K562 (cell line): ENCODE results near the gene CBX3. TPM values are rescaled to one million over a fixed set of nuclear protein-coding genes. Genes with fewer than 3 reads are reported as not detected.

ENCODE experiments used
- CBX5 ChIP-seq: IDR thresholded peaks from 2 replicates; pipeline ENCODE4 v1.6.1; 2014; ENCODE audit warnings: low read depth, borderline replicate concordance
- DPF2 ChIP-seq: fragments of 450-650 bp; IDR thresholded peaks from 2 replicates; pipeline ENCODE4 v1.6.1; 2016
- EGR1 ChIP-seq: fragments of 450-650 bp; conservative IDR thresholded peaks from 2 replicates; pipeline ENCODE4 v1.6.1; 2017; ENCODE audit warnings: mild to moderate bottlenecking
- FIP1L1 ChIP-seq: fragments of 200-400 bp; formaldehyde crosslinking; IDR thresholded peaks from 2 replicates; pipeline ENCODE4 v1.6.1; 2018; ENCODE audit warnings: mild to moderate bottlenecking, low read depth, low read length; ENCODE audit not compliant: poor library complexity, severe bottlenecking
- GATA2 ChIP-seq: sonication (generic); formaldehyde crosslinking; IDR thresholded peaks from 2 replicates; pipeline ENCODE4 v1.4.0; 2020; ENCODE audit warnings: mild to moderate bottlenecking, missing genetic modification reagents
- GATAD2A ChIP-seq: fragments of 450-650 bp; IDR thresholded peaks from 2 replicates; pipeline ENCODE4 v1.6.1; 2017
- HMGN3 ChIP-seq: IDR thresholded peaks from 2 replicates; pipeline ENCODE4 v1.6.1; 2011; ENCODE audit warnings: borderline replicate concordance, low read depth, mild to moderate bottlenecking, mixed read lengths, low read length; ENCODE audit not compliant: insufficient read length; ENCODE audit errors: extremely low read depth
- NKRF ChIP-seq: fragments of 450-650 bp; IDR thresholded peaks from 2 replicates; pipeline ENCODE4 v1.6.1; 2016; ENCODE audit warnings: borderline replicate concordance
- PRDM10 ChIP-seq: fragments of 450-650 bp; IDR thresholded peaks from 2 replicates; pipeline ENCODE4 v1.6.1; 2018; ENCODE audit not compliant: partially characterized antibody
- SIN3B ChIP-seq: fragments of 450-650 bp; IDR thresholded peaks from 2 replicates; pipeline ENCODE4 v1.6.1; 2017; ENCODE audit warnings: low read depth, mild to moderate bottlenecking, moderate library complexity
- SMAD2 ChIP-seq: fragments of 150-350 bp; IDR thresholded peaks from 2 replicates; pipeline ENCODE4 v1.6.1; 2014; ENCODE audit warnings: low read depth, mild to moderate bottlenecking, low read length
- SRSF9 ChIP-seq: fragments of 200-400 bp; formaldehyde crosslinking; IDR thresholded peaks from 2 replicates; pipeline ENCODE4 v1.6.1; 2017; ENCODE audit warnings: low read depth, low read length, borderline replicate concordance
- TFE3 ChIP-seq: fragments of 450-650 bp; formaldehyde crosslinking; IDR thresholded peaks from 2 replicates; pipeline ENCODE4 v1.4.0; 2020; ENCODE audit warnings: mild to moderate bottlenecking, mixed read lengths
- ZFP30 ChIP-seq: fragments of 250-450 bp; sonication (Bioruptor Pico); IDR thresholded peaks from 2 replicates; pipeline ENCODE4 v1.8.0; 2022; ENCODE audit warnings: moderate library complexity, mild to moderate bottlenecking, inconsistent platforms, borderline replicate concordance
- ZFX ChIP-seq: sonication (generic); formaldehyde crosslinking; IDR thresholded peaks from 2 replicates; pipeline ENCODE4 v1.8.0; 2022; ENCODE audit warnings: mild to moderate bottlenecking, missing genetic modification reagents, moderate library complexity
- ZNF444 ChIP-seq: fragments of 250-450 bp; sonication (Bioruptor Pico); IDR thresholded peaks from 2 replicates; pipeline ENCODE4 v1.4.0; 2020; ENCODE audit warnings: mild to moderate bottlenecking, moderate library complexity
- ZNF79 ChIP-seq: fragments of 250-450 bp; sonication (Bioruptor Pico); IDR thresholded peaks from 2 replicates; pipeline ENCODE4 v1.4.0; 2020; ENCODE audit warnings: low read depth, mild to moderate bottlenecking, moderate library complexity
- polyA plus RNA-seq, 8 experiments: library from polyadenylated mRNA; depleted of rRNA in 4 of 8; stranded (reverse) in 5 of 8; unstranded in 3 of 8; fragments of >200 nt; fragmentation: Nextera tagmentation in 2 of 8; fragmentation: Illumina TruSeq in 1 of 8; extraction: Ambion mirVana in 2 of 8; extraction: Trizol in 1 of 8; gene quantifications; 2 replicates each; pipeline versions ENCODE4 v1.2.1 to v1.2.3, GENCODE V29; 2011 to 2014; ENCODE audit warnings: inconsistent platforms in 1 of 8, missing spikeins in 1 of 8
- total RNA-seq, 7 experiments: library from RNA; depleted of rRNA in 6 of 7; stranded (reverse); fragments of >200 nt in 6 of 7; fragmentation: Illumina TruSeq in 2 of 7; extraction: Trizol in 2 of 7; gene quantifications; 2 replicates each; pipeline versions ENCODE4 v1.2.1 to v1.2.3, GENCODE V29; 2011 to 2021; ENCODE audit warnings: low replicate concordance in 1 of 7
- TF ChIP-seq, protein P1 (sequence below): sonication (generic); formaldehyde crosslinking; IDR thresholded peaks from 2 replicates; pipeline ENCODE4 v1.8.0; 2022; ENCODE audit warnings: mild to moderate bottlenecking, low read depth, missing genetic modification reagents
- TF ChIP-seq, protein P2 (sequence below): fragments of 450-650 bp; IDR thresholded peaks from 2 replicates; pipeline ENCODE4 v1.6.1; 2016

Gene CBX3
- total and polyA plus RNA-seq, 9 of the 15 experiments (the other 6 are each of a cell fraction or from before 2014, with no cell fraction given): 198 to 413 (median 328) TPM

GRCh38 chr7:26233902-26234511 lies 32.5 kb downstream of the CBX3 start (continued):
- TF ChIP-seq ZNF444 (CRISPR knock-in tag): peak; percentile 55; the same call in 1 of the 2 replicates
- no peak for TF ChIP-seq SMAD2
- TF ChIP-seq SIN3B: no peak
- 0 out of 2 replicates have a peak, but pooled peaks have one; percentile 15 for TF ChIP-seq ZNF79 (CRISPR knock-in tag)
- TF ChIP-seq HMGN3: no peak
- TF ChIP-seq ZFP30 (CRISPR knock-in tag): no peak
- TF ChIP-seq FIP1L1: no peak
- TF ChIP-seq ZFX (CRISPR knock-in tag): no peak
- TF ChIP-seq DPF2: peak; percentile 95
- TF ChIP-seq, protein P1, sequence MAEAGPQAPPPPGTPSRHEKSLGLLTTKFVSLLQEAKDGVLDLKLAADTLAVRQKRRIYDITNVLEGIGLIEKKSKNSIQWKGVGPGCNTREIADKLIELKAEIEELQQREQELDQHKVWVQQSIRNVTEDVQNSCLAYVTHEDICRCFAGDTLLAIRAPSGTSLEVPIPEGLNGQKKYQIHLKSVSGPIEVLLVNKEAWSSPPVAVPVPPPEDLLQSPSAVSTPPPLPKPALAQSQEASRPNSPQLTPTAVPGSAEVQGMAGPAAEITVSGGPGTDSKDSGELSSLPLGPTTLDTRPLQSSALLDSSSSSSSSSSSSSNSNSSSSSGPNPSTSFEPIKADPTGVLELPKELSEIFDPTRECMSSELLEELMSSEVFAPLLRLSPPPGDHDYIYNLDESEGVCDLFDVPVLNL: no peak
- peak; percentile 89 for TF ChIP-seq GATA2 (CRISPR knock-in tag)
- no peak for TF ChIP-seq PRDM10
- TF ChIP-seq, protein P2, sequence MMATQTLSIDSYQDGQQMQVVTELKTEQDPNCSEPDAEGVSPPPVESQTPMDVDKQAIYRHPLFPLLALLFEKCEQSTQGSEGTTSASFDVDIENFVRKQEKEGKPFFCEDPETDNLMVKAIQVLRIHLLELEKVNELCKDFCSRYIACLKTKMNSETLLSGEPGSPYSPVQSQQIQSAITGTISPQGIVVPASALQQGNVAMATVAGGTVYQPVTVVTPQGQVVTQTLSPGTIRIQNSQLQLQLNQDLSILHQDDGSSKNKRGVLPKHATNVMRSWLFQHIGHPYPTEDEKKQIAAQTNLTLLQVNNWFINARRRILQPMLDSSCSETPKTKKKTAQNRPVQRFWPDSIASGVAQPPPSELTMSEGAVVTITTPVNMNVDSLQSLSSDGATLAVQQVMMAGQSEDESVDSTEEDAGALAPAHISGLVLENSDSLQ: peak; percentile 96
- TF ChIP-seq GATAD2A: peak; percentile 70; the same call in 1 of the 2 replicates
- no peak; the same call in none of the 2 replicates for TF ChIP-seq TFE3 (CRISPR knock-in tag)
- TF ChIP-seq CBX5: no peak
- TF ChIP-seq NKRF: no peak
- TF ChIP-seq EGR1: no peak
- no peak for TF ChIP-seq SRSF9
